ENCODE results near the gene CES4A. TPM values are rescaled to one million over a fixed set of nuclear protein-coding genes. Genes with fewer than 3 reads are reported as not detected.

Gene CES4A
- total and polyA plus RNA-seq, 2 of the 13 experiments (the other 11 are each of a cell fraction or from before 2014, with no cell fraction given) = 0.09 to 0.17 TPM

- TF ChIP-seq NFAT5 (CRISPR knock-in tag; IDR thresholded peaks at IDR 0.05) (peak; percentile 89), ZGPAT (CRISPR knock-in tag; IDR thresholded peaks at IDR 0.05) (peak; percentile 89), SMAD1 (CRISPR knock-in tag; IDR thresholded peaks at IDR 0.05; ENCODE audit: borderline replicate concordance, low read depth) (no peak; the same call in 1 of the 2 replicates), NFIB (CRISPR knock-in tag; IDR thresholded peaks at IDR 0.05; ENCODE audit: borderline replicate concordance) (no peak), YEATS4 (CRISPR knock-in tag; IDR thresholded peaks at IDR 0.05; ENCODE audit: borderline replicate concordance) (peak; percentile 92), ZNF383 (CRISPR knock-in tag; IDR thresholded peaks at IDR 0.05; ENCODE audit: borderline replicate concordance) (no peak), MNT (IDR thresholded peaks at IDR 0.05) (peak; percentile 29; the same call in 1 of the 2 replicates), ARID4A (CRISPR knock-in tag; IDR thresholded peaks at IDR 0.05; ENCODE audit: borderline replicate concordance) (peak; percentile 70; the same call in 1 of the 2 replicates), YY1 (IDR thresholded peaks at IDR 0.05; ENCODE audit: insufficient read depth, insufficient replicate concordance, low read depth, low read length) (peak; percentile 70), IKZF5 (CRISPR knock-in tag; IDR thresholded peaks at IDR 0.05) (peak; percentile 70; the same call in 1 of the 2 replicates), TSC22D2 (CRISPR knock-in tag; IDR thresholded peaks at IDR 0.05; ENCODE audit: borderline replicate concordance) (0 out of 2 replicates have a peak, but pooled peaks have one; percentile 39), ERF (CRISPR knock-in tag; IDR thresholded peaks at IDR 0.05) (peak; percentile 79), THAP11 (CRISPR knock-in tag; IDR thresholded peaks at IDR 0.05) (peak; percentile 75)
These were observed 40.4 kb downstream of the CES4A start, which contains the start of gene CBFB (continued) for GRCh38 chr16:67028696-67029253.
